HCT116 (cell line): ENCODE data around the gene ATN1. TPM values are rescaled to one million over a fixed set of nuclear protein-coding genes. Genes with fewer than 3 reads are reported as not detected.

Experiments
- ATAC-seq: fragments of 200-7000 bp; cut with Tn5 transposase; 2 replicates; pipeline ENCODE4 v1.9.1; 2020; ENCODE audit warnings: mild to moderate bottlenecking, moderate library complexity
- BruUV-seq: library from RNA; stranded (reverse); fragments of 400-500 nt; replicated peaks from 2 replicates; lab custom pipeline; 2021; lab: Mats Ljungman, UMichigan
- CTCF ChIA-PET: fragments of 300-600 bp; sonication (Branson Sonifier 250); formaldehyde crosslinking; loops from one replicate; lab custom pipeline; 2021; ENCODE audit warnings: antibody characterized with exemption; lab: Charles Lee
- POLR2A ChIA-PET: fragments of 300-600, 350-600 bp; sonication (Branson Sonifier 250); formaldehyde crosslinking; loops from one replicate; lab custom pipeline; 2021; ENCODE audit warnings: antibody characterized with exemption; lab: Charles Lee
- RAD21 ChIA-PET, 2 experiments: fragments of 300-600 bp; sonication (Branson Sonifier 250); formaldehyde crosslinking; loops; one replicate each; lab custom pipeline; 2023; ENCODE audit warnings: low total read pairs in 2 of 2; ENCODE audit not compliant: uncharacterized antibody in 2 of 2, unreplicated experiment in 2 of 2, low non-redundant PET in 1 of 2; lab: Charles Lee
- DNase-seq: peaks from one replicate; pipeline ENCODE4 v3.0.0-alpha.2; 2010; ENCODE audit warnings: low read depth, low spot score
- H2AFZ ChIP-seq: fragments of 200-600 bp; shearing (Covaris generic), sonication (generic); 2 replicates; pipeline ENCODE4 v1.6.1; 2017; ENCODE audit warnings: low read depth, mixed run types, mixed read lengths, antibody characterized with exemption, low read length; ENCODE audit not compliant: poor library complexity, severe bottlenecking
- H3K27ac ChIP-seq: 2 replicates; pipeline ENCODE4 v1.5.1; 2012; ENCODE audit warnings: low read depth, low read length
- H3K27me3 ChIP-seq: fragments of 200-600 bp; sonication (generic); 2 replicates; pipeline ENCODE4 v1.6.1; 2016; ENCODE audit warnings: mixed run types, low read length, mixed read lengths; ENCODE audit not compliant: insufficient read depth
- H3K36me3 ChIP-seq, 2 experiments: fragments of 200-500 bp in 1 of 2; fragments of 200-600 bp in 1 of 2; sonication (Bioruptor generic) in 1 of 2; sonication (generic) in 1 of 2; 2 replicates each; pipeline versions ENCODE4 v1.5.1 to v1.6.1; 2014 to 2016; ENCODE audit warnings: low read length in 2 of 2, inconsistent platforms in 1 of 2, mixed read lengths in 1 of 2, mixed run types in 1 of 2; ENCODE audit not compliant: insufficient read depth in 2 of 2, control insufficient read depth in 1 of 2
- H3K4me1 ChIP-seq, 2 experiments: fragments of 200-600 bp in 1 of 2; sonication (generic) in 1 of 2; 2 replicates each; pipeline versions ENCODE4 v1.5.1 to v1.6.1; 2012 to 2017; ENCODE audit warnings: low read length in 2 of 2, inconsistent platforms in 1 of 2, mild to moderate bottlenecking in 1 of 2, mixed read lengths in 1 of 2, mixed run types in 1 of 2, moderate library complexity in 1 of 2; ENCODE audit not compliant: insufficient read depth in 2 of 2, control insufficient read depth in 1 of 2
- H3K4me2 ChIP-seq: fragments of 200-600 bp; sonication (generic); 2 replicates; pipeline ENCODE4 v1.6.1; 2017; ENCODE audit warnings: mixed run types, low read length, mixed read lengths
- H3K4me3 ChIP-seq, 2 experiments: fragments of 200-600 bp in 1 of 2; sonication (generic) in 1 of 2; replicated peaks in 1 of 2; 2 replicates each; pipeline ENCODE4 v1.5.1; 2011 to 2016; ENCODE audit warnings: low read length in 2 of 2, control low read depth in 1 of 2, low read depth in 1 of 2, mild to moderate bottlenecking in 1 of 2, mixed read lengths in 1 of 2, mixed run types in 1 of 2
- H3K79me2 ChIP-seq: fragments of 200-600 bp; sonication (generic); 2 replicates; pipeline ENCODE4 v1.6.1; 2017; ENCODE audit warnings: mild to moderate bottlenecking, mixed run types, low read length, moderate library complexity, mixed read lengths; ENCODE audit not compliant: insufficient read depth
- H3K9ac ChIP-seq: fragments of 200-600 bp; sonication (generic); 2 replicates; pipeline ENCODE4 v1.6.1; 2016; ENCODE audit warnings: low read length, mixed read lengths
- H3K9me2 ChIP-seq: fragments of 200-600 bp; sonication (generic), shearing (Covaris generic); 2 replicates; pipeline ENCODE4 v1.6.1; 2017; ENCODE audit warnings: mixed run types, mild to moderate bottlenecking, moderate library complexity; ENCODE audit not compliant: insufficient read depth
- H3K9me3 ChIP-seq, 2 experiments: fragments of 200-500 bp in 1 of 2; fragments of 200-600 bp in 1 of 2; sonication (Bioruptor generic) in 1 of 2; sonication (generic) in 1 of 2; 2 replicates each; pipeline ENCODE4 v1.6.1; 2014 to 2017; ENCODE audit warnings: low read length in 2 of 2, mixed read lengths in 2 of 2, inconsistent platforms in 1 of 2, low read depth in 1 of 2, mild to moderate bottlenecking in 1 of 2, mixed run types in 1 of 2, moderate library complexity in 1 of 2; ENCODE audit not compliant: control insufficient read depth in 1 of 2, insufficient read depth in 1 of 2
- H4K20me1 ChIP-seq: fragments of 200-600 bp; sonication (generic), shearing (Covaris generic); 2 replicates; pipeline ENCODE4 v1.6.1; 2017; ENCODE audit warnings: mixed run types, mild to moderate bottlenecking, moderate library complexity; ENCODE audit not compliant: insufficient read depth
- CBX3 ChIP-seq: IDR thresholded peaks from 2 replicates; pipeline ENCODE4 v1.6.1; 2012; ENCODE audit warnings: low read depth
- CTCF ChIP-seq, 3 experiments: fragments of 200-600 bp in 1 of 3; sonication (generic) in 1 of 3; IDR thresholded peaks in 2 of 3; conservative IDR thresholded peaks in 1 of 3; 2 replicates each; pipeline ENCODE4 v1.5.1; 2012 to 2017; ENCODE audit warnings: low read depth in 2 of 3, low read length in 2 of 3, antibody characterized with exemption in 1 of 3, borderline replicate concordance in 1 of 3, control low read depth in 1 of 3, mild to moderate bottlenecking in 1 of 3, mixed read lengths in 1 of 3, mixed run types in 1 of 3, moderate library complexity in 1 of 3; ENCODE audit not compliant: insufficient read depth in 1 of 3
- ELF1 ChIP-seq: IDR thresholded peaks from 2 replicates; pipeline ENCODE4 v1.6.1; 2012; ENCODE audit warnings: low read depth, borderline replicate concordance
- FOSL1 ChIP-seq: IDR thresholded peaks from 2 replicates; pipeline ENCODE4 v1.6.1; 2012; ENCODE audit warnings: low read depth
- POLR2A ChIP-seq: IDR thresholded peaks from 2 replicates; pipeline ENCODE4 v1.7.0; 2011; ENCODE audit warnings: borderline replicate concordance; ENCODE audit not compliant: insufficient read depth, insufficient read length; ENCODE audit errors: extremely low read depth
- POLR2AphosphoS5 ChIP-seq: IDR thresholded peaks from 2 replicates; pipeline ENCODE4 v1.6.1; 2011; ENCODE audit warnings: mild to moderate bottlenecking, low read depth, low read length, moderate library complexity
- REST ChIP-seq: IDR thresholded peaks from 2 replicates; pipeline ENCODE4 v1.6.1; 2012; ENCODE audit warnings: low read depth
- SP1 ChIP-seq: IDR thresholded peaks from 2 replicates; pipeline ENCODE4 v1.6.1; 2012; ENCODE audit warnings: low read depth
- SRF ChIP-seq: IDR thresholded peaks from 2 replicates; pipeline ENCODE4 v1.6.1; 2012; ENCODE audit warnings: low read depth
- YY1 ChIP-seq: IDR thresholded peaks from 2 replicates; pipeline ENCODE4 v1.6.1; 2011; ENCODE audit warnings: low read length, low read depth, moderate library complexity, mild to moderate bottlenecking; ENCODE audit not compliant: insufficient replicate concordance; ENCODE audit errors: extremely low read depth
- ZFX ChIP-seq: fragments of 450-650 bp; IDR thresholded peaks from 2 replicates; pipeline ENCODE4 v1.6.1; 2017
- ZNF274 ChIP-seq: fragments of 200-500 bp; sonication (Bioruptor generic); IDR thresholded peaks from 2 replicates; pipeline ENCODE4 v1.6.1; 2014; ENCODE audit warnings: mild to moderate bottlenecking, low read depth, low read length, inconsistent platforms
- intact Hi-C: fragments of 100-400 bp; cut with micrococcal nuclease; formaldehyde crosslinking; loops from 2 replicates; pipeline ENCODE4 v1.10.0; 2022
- total RNA-seq: library from RNA; stranded (reverse); gene quantifications from one replicate; pipeline ENCODE4 v1.2.1, GENCODE V29; 2021; ENCODE audit not compliant: unreplicated experiment

The ATN1 gene
- total RNA-seq, 1 experiment from 2014 or later = 104 TPM

DNA sequence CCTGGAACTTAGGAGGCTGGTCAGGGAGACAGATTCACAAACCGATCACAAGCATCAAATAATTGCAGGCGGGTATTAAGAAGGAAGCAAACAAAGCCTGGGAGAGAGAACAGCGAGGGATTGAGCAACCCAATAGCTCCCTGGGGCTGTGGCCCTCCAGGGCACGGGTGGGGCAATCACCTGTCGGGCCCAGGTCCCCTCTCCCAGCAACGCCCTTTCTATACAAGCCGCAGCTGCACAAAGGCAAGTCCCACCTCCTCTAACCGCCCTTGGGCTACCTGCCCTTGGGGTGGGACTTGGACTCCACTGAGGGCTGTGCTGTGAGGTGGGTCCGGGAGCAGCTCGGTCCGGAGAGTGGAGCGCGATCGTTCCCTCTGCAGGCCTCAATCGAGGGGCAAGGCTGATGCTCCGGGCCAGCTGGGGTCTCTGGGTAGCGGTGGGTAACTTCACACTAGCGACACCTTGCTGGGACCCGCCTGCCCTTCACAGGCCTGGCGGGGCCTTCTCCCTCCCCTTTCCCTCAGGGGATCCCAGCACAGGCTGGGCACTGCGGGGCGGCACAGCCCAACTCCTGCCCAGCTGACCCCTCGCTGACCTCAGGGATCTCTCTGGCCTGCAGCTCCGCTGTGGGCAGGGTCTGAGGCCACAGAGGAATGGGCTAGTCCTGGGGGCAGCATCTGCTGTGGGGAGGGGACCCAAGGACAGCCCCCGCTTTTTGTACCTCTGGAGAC, 34.7 kb downstream of the ATN1 start:
- ChIA-PET CTCF (interaction anchor here (0.9 to 6.0 kb wide), 6 partner anchors 17 to 146 kb away, joined by 3 to 101 read pairs (median 7); partner anchors contain the start of genes C12orf57, RNU7-1 and SPSB2), RAD21 (interaction anchor here (0.5 to 4.0 kb wide), 6 partner anchors 15 to 154 kb away, joined by 3 to 22 read pairs (median 4); partner anchors contain the start of genes C12orf57 (in 1 of the 2) and RNU7-1 (in 1 of the 2)), POLR2A (interaction anchor here (0.9 to 9.9 kb wide), 14 partner anchors 7 to 196 kb away, joined by 3 to 269 read pairs (median 4); partner anchors contain the start of genes ATN1, C12orf57, C1RL and PHB2)
- BruUV-seq = no TSS peak
- DNase-seq (no peak), ATAC-seq (peak; percentile 45)
- Histone ChIP-seq H3K9me2 (no peaks in the 10 kb centered on the region), H3K4me1 (peaks cover 28 to 60% of the 10 kb centered on the region in 2 experiments), H3K9me3 (no peaks in the 10 kb centered on the region), H3K4me3 (peak overlapping the region; percentile 96 to 99), H4K20me1 (peaks cover 8% of the 10 kb centered on the region; the same call in 1 of the 2 replicates), H2AFZ (no peak overlapping the region), H3K79me2 (peaks cover 43% of the 10 kb centered on the region), H3K9ac (peak overlapping the region; percentile 100), H3K27me3 (no peaks in the 10 kb centered on the region), H3K36me3 (peaks cover 6 to 20% of the 10 kb centered on the region in 2 experiments; a peak in 2 of 4 replicates), H3K4me2 (peak overlapping the region; percentile 87), H3K27ac (peak overlapping the region; percentile 97)
- TF ChIP-seq SRF (no peak), ZNF274 (no peak), POLR2AphosphoS5 (no peak; the same call in 1 of the 2 replicates), CTCF (IDR thresholded peaks at IDR 0.05 in 2 of 3, conservative IDR thresholded peaks at IDR 0.05 in 1 of 3; ENCODE audit: borderline replicate concordance in 1 of 3, insufficient read depth in 1 of 3, low read depth in 2 of 3, low read length in 2 of 3) (0 out of 6 replicates have a peak, but pooled peaks of 1 of the 3 experiments have one; percentile 10), ELF1 (no peak), SP1 (no peak), ZFX (peak; percentile 82; the same call in 1 of the 2 replicates), CBX3 (no peak), REST (no peak), POLR2A (peak; percentile 36), YY1 (no peak), FOSL1 (no peak)
- intact Hi-C loops = loop anchor here (5.0 kb wide), 1 partner anchor 210 kb away; the partner anchor contains the start of gene MLF2
